Measurements from ENCODE around the gene SAMD3. TPM values are rescaled to one million over a fixed set of nuclear protein-coding genes. Genes with fewer than 3 reads are reported as not detected.

The SAMD3 gene
- total RNA-seq, 1 experiment from 2014 or later, result 1.5 TPM

DNA sequence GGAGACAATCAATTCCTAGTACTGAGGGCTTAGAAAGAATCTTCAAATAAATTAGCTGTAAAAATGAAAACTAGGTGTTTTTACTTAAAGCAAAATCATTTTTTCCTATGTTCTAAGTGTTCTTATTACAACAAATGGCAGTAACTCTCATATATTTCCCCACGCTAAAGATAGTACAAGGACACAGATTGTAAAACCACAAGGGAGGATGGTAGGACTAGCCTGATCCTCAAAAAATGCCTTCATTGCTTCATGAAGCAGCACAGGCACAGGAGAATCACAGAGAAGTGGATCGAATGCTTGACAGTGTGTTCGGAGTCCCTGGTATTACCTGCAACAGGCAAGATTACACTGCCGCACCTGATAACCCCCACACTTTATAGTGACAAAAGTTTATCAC lies 58.5 kb downstream of the SAMD3 start:
- no peaks in the 10 kb centered on the region for H3K9me3 Mint-ChIP-seq (ENCODE audit: unreplicated experiment)
- no peak for TF ChIP-seq CTCF (IDR thresholded peaks at IDR 0.05; ENCODE audit: insufficient read depth in 1 of 2, low read depth in 1 of 2, low read length in 1 of 2, severe bottlenecking in 1 of 2, unreplicated experiment in 1 of 2)
- Histone ChIP-seq H3K9me3 (no peaks in the 10 kb centered on the region), H3K4me1 (no peaks in the 10 kb centered on the region), H3K4me3 (ENCODE audit: low read depth, low read length) (no peak overlapping the region), H3K27me3 (replicated peaks; ENCODE audit: control insufficient read depth, insufficient read depth, low read length) (no peaks in the 10 kb centered on the region), H3K36me3 (ENCODE audit: control insufficient read depth, insufficient read depth, low read length) (no peaks in the 10 kb centered on the region)
- H3K4me1 Mint-ChIP-seq (ENCODE audit: low read depth, unreplicated experiment), result no peaks in the 10 kb centered on the region
- DNase-seq, result no peak
- no peak overlapping the region for H3K4me3 Mint-ChIP-seq (ENCODE audit: unreplicated experiment)
- intact Hi-C loops (cut with micrococcal nuclease; ENCODE audit: unreplicated experiment), result no loop called here
- H3K36me3 Mint-ChIP-seq (ENCODE audit: insufficient read depth, unreplicated experiment), result no peaks in the 10 kb centered on the region
- H3K27me3 Mint-ChIP-seq (ENCODE audit: insufficient read depth, unreplicated experiment), result peaks cover 4% of the 10 kb centered on the region
- ChIA-PET CTCF (no interaction called here), POLR2A (no interaction called here)
- H3K27ac Mint-ChIP-seq (ENCODE audit: unreplicated experiment), result no peak overlapping the region
- no TSS peak for BruUV-seq (replicated peaks)

GRCh38 chr6:130163266-130163665 lies 59.5 kb downstream of the SAMD3 start:
- CTCF ChIA-PET, result no interaction called here

GRCh38 chr6:130162421-130162820 lies 60.3 kb downstream of the SAMD3 start:
- intact Hi-C loops (cut with micrococcal nuclease; ENCODE audit: unreplicated experiment), result no loop called here
- Histone ChIP-seq H3K4me3 (ENCODE audit: low read depth, low read length) (no peak overlapping the region), H3K9me3 (no peaks in the 10 kb centered on the region), H3K27me3 (replicated peaks; ENCODE audit: control insufficient read depth, insufficient read depth, low read length) (no peaks in the 10 kb centered on the region), H3K36me3 (ENCODE audit: control insufficient read depth, insufficient read depth, low read length) (no peaks in the 10 kb centered on the region), H3K4me1 (no peaks in the 10 kb centered on the region)
- no peak for DNase-seq
- Mint-ChIP-seq H3K27me3 (ENCODE audit: insufficient read depth, unreplicated experiment) (peaks cover 4% of the 10 kb centered on the region), H3K9me3 (ENCODE audit: unreplicated experiment) (no peaks in the 10 kb centered on the region), H3K36me3 (ENCODE audit: insufficient read depth, unreplicated experiment) (no peaks in the 10 kb centered on the region), H3K4me1 (ENCODE audit: low read depth, unreplicated experiment) (no peaks in the 10 kb centered on the region), H3K27ac (ENCODE audit: unreplicated experiment) (no peak overlapping the region), H3K4me3 (ENCODE audit: unreplicated experiment) (no peak overlapping the region)
- no peak for TF ChIP-seq CTCF (IDR thresholded peaks at IDR 0.05; ENCODE audit: insufficient read depth in 1 of 2, low read depth in 1 of 2, low read length in 1 of 2, severe bottlenecking in 1 of 2, unreplicated experiment in 1 of 2)
- BruUV-seq (replicated peaks), result no TSS peak
- ChIA-PET POLR2A (no interaction called here), CTCF (no interaction called here)

More at GRCh38 chr6:130163266-130163665, 59.5 kb downstream of the SAMD3 start:
- H3K36me3 Mint-ChIP-seq (ENCODE audit: insufficient read depth, unreplicated experiment), result no peaks in the 10 kb centered on the region
- H3K27ac Mint-ChIP-seq (ENCODE audit: unreplicated experiment), result no peak overlapping the region
- H3K9me3 Mint-ChIP-seq (ENCODE audit: unreplicated experiment), result no peaks in the 10 kb centered on the region
- TF ChIP-seq CTCF (IDR thresholded peaks at IDR 0.05; ENCODE audit: insufficient read depth in 1 of 2, low read depth in 1 of 2, low read length in 1 of 2, severe bottlenecking in 1 of 2, unreplicated experiment in 1 of 2), result no peak
- H3K4me1 Mint-ChIP-seq (ENCODE audit: low read depth, unreplicated experiment), result no peaks in the 10 kb centered on the region
- Histone ChIP-seq H3K4me3 (ENCODE audit: low read depth, low read length) (no peak overlapping the region), H3K9me3 (no peaks in the 10 kb centered on the region), H3K4me1 (no peaks in the 10 kb centered on the region), H3K36me3 (ENCODE audit: control insufficient read depth, insufficient read depth, low read length) (no peaks in the 10 kb centered on the region), H3K27me3 (replicated peaks; ENCODE audit: control insufficient read depth, insufficient read depth, low read length) (no peaks in the 10 kb centered on the region)
- intact Hi-C loops (cut with micrococcal nuclease; ENCODE audit: unreplicated experiment), result no loop called here
- peaks cover 4% of the 10 kb centered on the region for H3K27me3 Mint-ChIP-seq (ENCODE audit: insufficient read depth, unreplicated experiment)
- no peak for DNase-seq
- no peak overlapping the region for H3K4me3 Mint-ChIP-seq (ENCODE audit: unreplicated experiment)
- BruUV-seq (replicated peaks), result no TSS peak
- POLR2A ChIA-PET, result no interaction called here
